ENCODE data around the gene RPL36. TPM values are rescaled to one million over a fixed set of nuclear protein-coding genes. Genes with fewer than 3 reads are reported as not detected.
A peak's percentile ranks its signal among the peaks of the same experiment; 100 is the strongest.

Gene RPL36
- total RNA-seq, 6 experiments from 2014 or later = 712 to 903 (median 850) TPM

- Mint-ChIP-seq H3K27me3 (ENCODE audit: insufficient read depth) (peaks cover 4% of the 10 kb centered on the region), H3K4me1 (ENCODE audit: low read depth) (peaks cover 27% of the 10 kb centered on the region)
These were observed 27.3 kb downstream of the RPL36 start for GRCh38 chr19:5717215-5717935.

GRCh38 chr19:5718037-5718578 lies 28.0 kb downstream of the RPL36 start:
- peaks cover 27% of the 10 kb centered on the region for H3K4me1 Mint-ChIP-seq (ENCODE audit: low read depth)
- H3K9me3 Mint-ChIP-seq = no peaks in the 10 kb centered on the region
- H3K4me3 Mint-ChIP-seq = peak overlapping the region; percentile 97
- H3K27ac Mint-ChIP-seq = peak overlapping the region; percentile 99
- peak; percentile 50 for DNase-seq
- peaks cover 12% of the 10 kb centered on the region; the same call in 1 of the 2 replicates for H3K36me3 Mint-ChIP-seq (ENCODE audit: low read depth)
- TF ChIP-seq CTCF (IDR thresholded peaks at IDR 0.05) = no peak
- peaks cover 3% of the 10 kb centered on the region for H3K27me3 Mint-ChIP-seq (ENCODE audit: insufficient read depth)

More at GRCh38 chr19:5717215-5717935, 27.3 kb downstream of the RPL36 start:
- H3K27ac Mint-ChIP-seq = peak overlapping the region; percentile 99
- TF ChIP-seq CTCF (IDR thresholded peaks at IDR 0.05) = no peak
- H3K9me3 Mint-ChIP-seq = no peaks in the 10 kb centered on the region
- H3K4me3 Mint-ChIP-seq = peak overlapping the region; percentile 97
- H3K36me3 Mint-ChIP-seq (ENCODE audit: low read depth) = peaks cover 12% of the 10 kb centered on the region; the same call in 1 of the 2 replicates
- no peak for DNase-seq

- H3K36me3 Mint-ChIP-seq (ENCODE audit: low read depth) = peaks cover 12% of the 10 kb centered on the region; the same call in 1 of the 2 replicates
- TF ChIP-seq CTCF (IDR thresholded peaks at IDR 0.05) = no peak
- H3K27me3 Mint-ChIP-seq (ENCODE audit: insufficient read depth) = peaks cover 3% of the 10 kb centered on the region
- peak overlapping the region; percentile 97 for H3K4me3 Mint-ChIP-seq
- peak overlapping the region; percentile 99 for H3K27ac Mint-ChIP-seq
- peak; percentile 63 for DNase-seq
- no peaks in the 10 kb centered on the region for H3K9me3 Mint-ChIP-seq
- peaks cover 27% of the 10 kb centered on the region for H3K4me1 Mint-ChIP-seq (ENCODE audit: low read depth)
These were observed 28.6 kb downstream of the RPL36 start for GRCh38 chr19:5718579-5719273.

DNA sequence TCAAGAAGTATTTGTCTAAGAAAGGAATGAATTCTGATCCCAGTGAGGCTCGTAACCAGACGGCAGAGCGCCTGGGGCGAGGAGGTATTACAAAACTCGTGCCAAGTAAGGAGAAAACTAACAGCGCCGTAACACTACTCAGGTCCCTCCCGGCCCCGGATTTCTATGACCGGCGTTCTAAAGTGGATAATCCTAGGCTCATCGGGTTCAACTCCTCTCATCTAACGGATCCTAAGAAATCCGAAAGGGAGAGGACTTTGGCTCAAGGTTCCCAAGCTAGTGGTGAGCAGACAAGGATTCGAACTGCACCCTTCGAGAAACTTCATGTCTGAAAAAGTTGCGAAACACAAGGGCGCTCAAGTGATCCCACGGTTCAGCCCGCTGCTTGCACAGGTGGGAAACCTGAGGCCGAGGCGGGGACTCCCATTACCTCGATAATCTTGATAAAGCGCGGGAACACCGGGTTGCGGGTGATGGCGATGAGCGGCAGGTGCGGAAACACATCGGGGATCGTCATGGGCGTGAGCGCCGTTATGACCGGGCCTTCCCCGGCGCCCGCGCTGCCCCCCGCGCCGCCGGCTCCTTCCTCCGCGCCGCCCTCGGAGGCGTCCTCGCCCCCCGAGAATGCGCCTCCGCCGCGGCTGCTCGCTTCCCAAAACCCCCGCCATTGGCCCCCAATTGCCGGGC lies 29.3 kb downstream of the RPL36 start:
- Mint-ChIP-seq H3K27me3 (ENCODE audit: insufficient read depth) (peaks cover 3% of the 10 kb centered on the region), H3K4me1 (ENCODE audit: low read depth) (peaks cover 27% of the 10 kb centered on the region), H3K36me3 (ENCODE audit: low read depth) (peaks cover 12% of the 10 kb centered on the region; the same call in 1 of the 2 replicates), H3K27ac (peak overlapping the region; percentile 99), H3K9me3 (no peaks in the 10 kb centered on the region), H3K4me3 (peak overlapping the region; percentile 97)
- peak; percentile 29 for DNase-seq
- no peak for TF ChIP-seq CTCF (IDR thresholded peaks at IDR 0.05)

All from HFFc6 (cell line).